H1 (cell line): ENCODE results near the gene PFN3. TPM values are rescaled to one million over a fixed set of nuclear protein-coding genes. Genes with fewer than 3 reads are reported as not detected.
A peak's percentile ranks its signal among the peaks of the same experiment; 100 is the strongest.

Source experiments
- KDM4A ChIP-seq: IDR thresholded peaks from one replicate; pipeline ENCODE4 v1.7.1; 2012; ENCODE audit warnings: low read depth, mild to moderate bottlenecking, moderate library complexity, low read length, inconsistent platforms; ENCODE audit not compliant: severe bottlenecking
- polyA plus RNA-seq, 7 experiments: library from polyadenylated mRNA; depleted of rRNA in 3 of 7; stranded (reverse) in 5 of 7; unstranded in 2 of 7; fragments of >200 nt in 5 of 7; fragments of 200-250 nt in 2 of 7; gene quantifications; 1 replicate in 5 of 7; 2 replicates in 1 of 7; 4 replicates in 1 of 7; pipeline versions ENCODE4 v1.2.1 to v1.2.3, GENCODE V29; 2011 to 2013; ENCODE audit warnings: missing spikeins in 2 of 7, mixed read lengths in 2 of 7
- total RNA-seq: library from RNA; stranded (reverse); fragmentation: NEBNext Ultra II Directional; extraction: Animal tissue kit (Norgen Biotek cat#: 25700); gene quantifications from 2 replicates; pipeline ENCODE4 v1.2.1, GENCODE V29; 2021
- TF ChIP-seq, protein P1 (sequence below): fragments of 300-600 bp; sonication (generic); IDR thresholded peaks from 2 replicates; pipeline ENCODE4 v1.7.1; 2012; ENCODE audit warnings: low read length, moderate library complexity, mild to moderate bottlenecking, inconsistent platforms; ENCODE audit not compliant: insufficient replicate concordance
- TF ChIP-seq, protein P2 (sequence below), 3 experiments: IDR thresholded peaks; 1 replicate in 2 of 3; 2 replicates in 1 of 3; pipeline versions ENCODE4 v1.5.1 to v1.6.1; 2011; ENCODE audit warnings: low read length in 3 of 3, mild to moderate bottlenecking in 3 of 3, inconsistent platforms in 2 of 3, low read depth in 1 of 3, moderate library complexity in 1 of 3; ENCODE audit not compliant: insufficient read depth in 1 of 3; ENCODE audit errors: control extremely low read depth in 1 of 3
- TF ChIP-seq, protein P3 (sequence below): IDR thresholded peaks from 2 replicates; pipeline ENCODE4 v1.6.1; 2012; ENCODE audit warnings: low read length, inconsistent platforms

The PFN3 gene
- total and polyA plus RNA-seq, 2 of the 8 experiments (the other 6 are each of a cell fraction or from before 2014, with no cell fraction given): not detected

DNA sequence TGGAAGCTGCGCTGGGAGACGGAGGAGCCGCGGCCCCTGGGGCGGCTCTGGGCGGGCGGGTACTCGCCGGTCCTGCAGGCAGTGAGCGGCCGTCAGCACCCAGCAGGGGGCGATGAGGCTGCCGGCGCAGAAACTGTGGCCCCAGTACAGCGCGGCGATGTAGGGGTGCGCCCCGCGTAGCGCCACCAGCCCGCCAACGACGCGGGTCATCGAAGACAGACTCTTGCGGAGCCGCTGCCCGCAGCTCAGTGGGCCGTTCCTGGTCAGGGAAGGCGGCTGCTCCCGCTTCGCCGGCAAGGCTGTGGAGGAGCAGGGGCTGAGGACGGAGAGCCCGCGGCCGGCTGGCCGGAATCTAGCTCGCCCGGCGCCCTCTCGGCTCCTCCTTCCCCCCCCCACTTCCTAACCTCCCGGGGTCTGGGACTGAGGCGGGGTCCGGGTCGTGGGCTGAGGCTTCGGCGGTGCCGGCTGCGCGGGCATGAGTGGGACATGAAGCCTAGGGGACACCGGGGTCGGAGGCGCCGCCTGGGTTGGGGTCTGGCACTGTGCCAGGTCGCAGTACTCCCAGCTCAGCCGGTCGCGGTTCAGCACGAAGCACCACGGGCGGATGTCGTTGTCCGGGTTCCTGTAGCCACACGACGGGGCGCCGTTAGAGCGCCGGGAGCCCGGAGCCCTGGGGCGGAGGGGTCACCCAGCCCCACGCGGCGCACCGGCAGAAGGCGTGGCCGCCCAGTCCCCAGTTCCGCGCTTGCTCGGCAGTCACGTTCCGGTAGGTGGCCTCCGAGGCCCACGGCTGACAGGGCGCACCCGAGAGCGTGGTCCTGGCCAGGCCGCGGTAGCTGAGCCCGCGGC, 3.6 kb upstream of the PFN3 start (continued):
- TF ChIP-seq, protein P1, sequence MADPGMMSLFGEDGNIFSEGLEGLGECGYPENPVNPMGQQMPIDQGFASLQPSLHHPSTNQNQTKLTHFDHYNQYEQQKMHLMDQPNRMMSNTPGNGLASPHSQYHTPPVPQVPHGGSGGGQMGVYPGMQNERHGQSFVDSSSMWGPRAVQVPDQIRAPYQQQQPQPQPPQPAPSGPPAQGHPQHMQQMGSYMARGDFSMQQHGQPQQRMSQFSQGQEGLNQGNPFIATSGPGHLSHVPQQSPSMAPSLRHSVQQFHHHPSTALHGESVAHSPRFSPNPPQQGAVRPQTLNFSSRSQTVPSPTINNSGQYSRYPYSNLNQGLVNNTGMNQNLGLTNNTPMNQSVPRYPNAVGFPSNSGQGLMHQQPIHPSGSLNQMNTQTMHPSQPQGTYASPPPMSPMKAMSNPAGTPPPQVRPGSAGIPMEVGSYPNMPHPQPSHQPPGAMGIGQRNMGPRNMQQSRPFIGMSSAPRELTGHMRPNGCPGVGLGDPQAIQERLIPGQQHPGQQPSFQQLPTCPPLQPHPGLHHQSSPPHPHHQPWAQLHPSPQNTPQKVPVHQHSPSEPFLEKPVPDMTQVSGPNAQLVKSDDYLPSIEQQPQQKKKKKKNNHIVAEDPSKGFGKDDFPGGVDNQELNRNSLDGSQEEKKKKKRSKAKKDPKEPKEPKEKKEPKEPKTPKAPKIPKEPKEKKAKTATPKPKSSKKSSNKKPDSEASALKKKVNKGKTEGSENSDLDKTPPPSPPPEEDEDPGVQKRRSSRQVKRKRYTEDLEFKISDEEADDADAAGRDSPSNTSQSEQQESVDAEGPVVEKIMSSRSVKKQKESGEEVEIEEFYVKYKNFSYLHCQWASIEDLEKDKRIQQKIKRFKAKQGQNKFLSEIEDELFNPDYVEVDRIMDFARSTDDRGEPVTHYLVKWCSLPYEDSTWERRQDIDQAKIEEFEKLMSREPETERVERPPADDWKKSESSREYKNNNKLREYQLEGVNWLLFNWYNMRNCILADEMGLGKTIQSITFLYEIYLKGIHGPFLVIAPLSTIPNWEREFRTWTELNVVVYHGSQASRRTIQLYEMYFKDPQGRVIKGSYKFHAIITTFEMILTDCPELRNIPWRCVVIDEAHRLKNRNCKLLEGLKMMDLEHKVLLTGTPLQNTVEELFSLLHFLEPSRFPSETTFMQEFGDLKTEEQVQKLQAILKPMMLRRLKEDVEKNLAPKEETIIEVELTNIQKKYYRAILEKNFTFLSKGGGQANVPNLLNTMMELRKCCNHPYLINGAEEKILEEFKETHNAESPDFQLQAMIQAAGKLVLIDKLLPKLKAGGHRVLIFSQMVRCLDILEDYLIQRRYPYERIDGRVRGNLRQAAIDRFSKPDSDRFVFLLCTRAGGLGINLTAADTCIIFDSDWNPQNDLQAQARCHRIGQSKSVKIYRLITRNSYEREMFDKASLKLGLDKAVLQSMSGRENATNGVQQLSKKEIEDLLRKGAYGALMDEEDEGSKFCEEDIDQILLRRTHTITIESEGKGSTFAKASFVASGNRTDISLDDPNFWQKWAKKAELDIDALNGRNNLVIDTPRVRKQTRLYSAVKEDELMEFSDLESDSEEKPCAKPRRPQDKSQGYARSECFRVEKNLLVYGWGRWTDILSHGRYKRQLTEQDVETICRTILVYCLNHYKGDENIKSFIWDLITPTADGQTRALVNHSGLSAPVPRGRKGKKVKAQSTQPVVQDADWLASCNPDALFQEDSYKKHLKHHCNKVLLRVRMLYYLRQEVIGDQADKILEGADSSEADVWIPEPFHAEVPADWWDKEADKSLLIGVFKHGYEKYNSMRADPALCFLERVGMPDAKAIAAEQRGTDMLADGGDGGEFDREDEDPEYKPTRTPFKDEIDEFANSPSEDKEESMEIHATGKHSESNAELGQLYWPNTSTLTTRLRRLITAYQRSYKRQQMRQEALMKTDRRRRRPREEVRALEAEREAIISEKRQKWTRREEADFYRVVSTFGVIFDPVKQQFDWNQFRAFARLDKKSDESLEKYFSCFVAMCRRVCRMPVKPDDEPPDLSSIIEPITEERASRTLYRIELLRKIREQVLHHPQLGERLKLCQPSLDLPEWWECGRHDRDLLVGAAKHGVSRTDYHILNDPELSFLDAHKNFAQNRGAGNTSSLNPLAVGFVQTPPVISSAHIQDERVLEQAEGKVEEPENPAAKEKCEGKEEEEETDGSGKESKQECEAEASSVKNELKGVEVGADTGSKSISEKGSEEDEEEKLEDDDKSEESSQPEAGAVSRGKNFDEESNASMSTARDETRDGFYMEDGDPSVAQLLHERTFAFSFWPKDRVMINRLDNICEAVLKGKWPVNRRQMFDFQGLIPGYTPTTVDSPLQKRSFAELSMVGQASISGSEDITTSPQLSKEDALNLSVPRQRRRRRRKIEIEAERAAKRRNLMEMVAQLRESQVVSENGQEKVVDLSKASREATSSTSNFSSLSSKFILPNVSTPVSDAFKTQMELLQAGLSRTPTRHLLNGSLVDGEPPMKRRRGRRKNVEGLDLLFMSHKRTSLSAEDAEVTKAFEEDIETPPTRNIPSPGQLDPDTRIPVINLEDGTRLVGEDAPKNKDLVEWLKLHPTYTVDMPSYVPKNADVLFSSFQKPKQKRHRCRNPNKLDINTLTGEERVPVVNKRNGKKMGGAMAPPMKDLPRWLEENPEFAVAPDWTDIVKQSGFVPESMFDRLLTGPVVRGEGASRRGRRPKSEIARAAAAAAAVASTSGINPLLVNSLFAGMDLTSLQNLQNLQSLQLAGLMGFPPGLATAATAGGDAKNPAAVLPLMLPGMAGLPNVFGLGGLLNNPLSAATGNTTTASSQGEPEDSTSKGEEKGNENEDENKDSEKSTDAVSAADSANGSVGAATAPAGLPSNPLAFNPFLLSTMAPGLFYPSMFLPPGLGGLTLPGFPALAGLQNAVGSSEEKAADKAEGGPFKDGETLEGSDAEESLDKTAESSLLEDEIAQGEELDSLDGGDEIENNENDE: no peak
- TF ChIP-seq, protein P2, sequence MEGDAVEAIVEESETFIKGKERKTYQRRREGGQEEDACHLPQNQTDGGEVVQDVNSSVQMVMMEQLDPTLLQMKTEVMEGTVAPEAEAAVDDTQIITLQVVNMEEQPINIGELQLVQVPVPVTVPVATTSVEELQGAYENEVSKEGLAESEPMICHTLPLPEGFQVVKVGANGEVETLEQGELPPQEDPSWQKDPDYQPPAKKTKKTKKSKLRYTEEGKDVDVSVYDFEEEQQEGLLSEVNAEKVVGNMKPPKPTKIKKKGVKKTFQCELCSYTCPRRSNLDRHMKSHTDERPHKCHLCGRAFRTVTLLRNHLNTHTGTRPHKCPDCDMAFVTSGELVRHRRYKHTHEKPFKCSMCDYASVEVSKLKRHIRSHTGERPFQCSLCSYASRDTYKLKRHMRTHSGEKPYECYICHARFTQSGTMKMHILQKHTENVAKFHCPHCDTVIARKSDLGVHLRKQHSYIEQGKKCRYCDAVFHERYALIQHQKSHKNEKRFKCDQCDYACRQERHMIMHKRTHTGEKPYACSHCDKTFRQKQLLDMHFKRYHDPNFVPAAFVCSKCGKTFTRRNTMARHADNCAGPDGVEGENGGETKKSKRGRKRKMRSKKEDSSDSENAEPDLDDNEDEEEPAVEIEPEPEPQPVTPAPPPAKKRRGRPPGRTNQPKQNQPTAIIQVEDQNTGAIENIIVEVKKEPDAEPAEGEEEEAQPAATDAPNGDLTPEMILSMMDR (IDR thresholded peaks at IDR 0.05; ENCODE audit: control extremely low read depth in 1 of 3, insufficient read depth in 1 of 3, low read depth in 1 of 3, low read length in 3 of 3): peak in 2 of 3 experiments; percentile 49 to 61; a peak in 3 of 4 replicates
- TF ChIP-seq, protein P3, sequence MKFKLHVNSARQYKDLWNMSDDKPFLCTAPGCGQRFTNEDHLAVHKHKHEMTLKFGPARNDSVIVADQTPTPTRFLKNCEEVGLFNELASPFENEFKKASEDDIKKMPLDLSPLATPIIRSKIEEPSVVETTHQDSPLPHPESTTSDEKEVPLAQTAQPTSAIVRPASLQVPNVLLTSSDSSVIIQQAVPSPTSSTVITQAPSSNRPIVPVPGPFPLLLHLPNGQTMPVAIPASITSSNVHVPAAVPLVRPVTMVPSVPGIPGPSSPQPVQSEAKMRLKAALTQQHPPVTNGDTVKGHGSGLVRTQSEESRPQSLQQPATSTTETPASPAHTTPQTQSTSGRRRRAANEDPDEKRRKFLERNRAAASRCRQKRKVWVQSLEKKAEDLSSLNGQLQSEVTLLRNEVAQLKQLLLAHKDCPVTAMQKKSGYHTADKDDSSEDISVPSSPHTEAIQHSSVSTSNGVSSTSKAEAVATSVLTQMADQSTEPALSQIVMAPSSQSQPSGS: no peak
- peak; percentile 61 for TF ChIP-seq KDM4A
